Ishikawa (cell line): ENCODE results near the gene PPP1CB.

Experiments
- CEBPB ChIP-seq: IDR thresholded peaks from 2 replicates; pipeline ENCODE4 v1.6.1; 2012
- EGR1 ChIP-seq: IDR thresholded peaks from 2 replicates; pipeline ENCODE4 v1.6.1; 2012
- EP300 ChIP-seq: IDR thresholded peaks from 2 replicates; pipeline ENCODE4 v1.6.1; 2012; ENCODE audit warnings: borderline replicate concordance
- MAX ChIP-seq: IDR thresholded peaks from 2 replicates; pipeline ENCODE4 v1.6.1; 2012
- NFIC ChIP-seq: IDR thresholded peaks from 2 replicates; pipeline ENCODE4 v1.6.1; 2012
- RAD21 ChIP-seq: IDR thresholded peaks from 2 replicates; pipeline ENCODE4 v1.6.1; 2012; ENCODE audit warnings: low read depth
- REST ChIP-seq: IDR thresholded peaks from 2 replicates; pipeline ENCODE4 v1.6.1; 2012; ENCODE audit warnings: low read depth, mild to moderate bottlenecking
- TAF1 ChIP-seq: IDR thresholded peaks from 2 replicates; pipeline ENCODE4 v1.6.1; 2012; ENCODE audit warnings: low read depth, mild to moderate bottlenecking
- TEAD4 ChIP-seq: IDR thresholded peaks from 2 replicates; pipeline ENCODE4 v1.6.1; 2012
- USF1 ChIP-seq: IDR thresholded peaks from 2 replicates; pipeline ENCODE4 v1.6.1; 2012

GRCh38 chr2:28709101-28709500 is 42.5 kb upstream of the PPP1CB start:
- no peak for TF ChIP-seq TEAD4
- TF ChIP-seq MAX: no peak
- TF ChIP-seq TAF1: no peak
- TF ChIP-seq CEBPB: no peak
- TF ChIP-seq RAD21: no peak
- TF ChIP-seq USF1: no peak
- TF ChIP-seq NFIC: no peak
- TF ChIP-seq REST: no peak
- TF ChIP-seq EP300: no peak
- no peak for TF ChIP-seq EGR1
